CD14-positive monocyte (primary cell): ENCODE data around the gene MIA2. TPM values are rescaled to one million over a fixed set of nuclear protein-coding genes. Genes with fewer than 3 reads are reported as not detected.
"Not testable (repeated sequence)": the region's sequence is repeated elsewhere in the genome, so short reads cannot be mapped to it uniquely, and the experiment has no call there.

Experiments
- DNase-seq, 3 donors: peaks; one replicate each; pipeline ENCODE4 v3.0.0-alpha.2; 2011 to 2022
- H2AFZ ChIP-seq: 2 replicates; pipeline ENCODE4 v1.6.0; 2012; ENCODE audit warnings: mild to moderate bottlenecking, low read depth, low read length, inconsistent platforms; ENCODE audit not compliant: insufficient read depth, poor library complexity, severe bottlenecking
- H3K27ac ChIP-seq, 2 donors: 1 replicate in 1 of 2; 2 replicates in 1 of 2; pipeline ENCODE4 v1.5.1; 2012 to 2013; ENCODE audit warnings: low read length in 2 of 2, control low read depth in 1 of 2, inconsistent platforms in 1 of 2, low read depth in 1 of 2, mild to moderate bottlenecking in 1 of 2
- H3K27me3 ChIP-seq, 2 donors: one replicate each; pipeline versions ENCODE4 v1.6.0 to v1.6.1; 2011 to 2013; ENCODE audit warnings: low read length in 2 of 2; ENCODE audit not compliant: control insufficient read depth in 2 of 2, insufficient read depth in 2 of 2
- H3K36me3 ChIP-seq, 2 donors: replicated peaks in 1 of 2; 1 replicate in 1 of 2; 2 replicates in 1 of 2; pipeline versions ENCODE4 v1.5.1 to v1.6.1; 2012 to 2013; ENCODE audit warnings: low read length in 2 of 2, control low read depth in 1 of 2, inconsistent platforms in 1 of 2, mild to moderate bottlenecking in 1 of 2; ENCODE audit not compliant: insufficient read depth in 2 of 2, control insufficient read depth in 1 of 2
- H3K4me1 ChIP-seq, 2 donors: 1 replicate in 1 of 2; 2 replicates in 1 of 2; pipeline versions ENCODE4 v1.5.1 to v1.6.1; 2012 to 2013; ENCODE audit warnings: low read length in 2 of 2, control low read depth in 1 of 2, inconsistent platforms in 1 of 2, mild to moderate bottlenecking in 1 of 2, moderate library complexity in 1 of 2; ENCODE audit not compliant: insufficient read depth in 2 of 2, control insufficient read depth in 1 of 2
- H3K4me2 ChIP-seq: replicated peaks from 2 replicates; pipeline ENCODE3; 2012; ENCODE audit warnings: low read length, moderate library complexity, mild to moderate bottlenecking; ENCODE audit not compliant: poor library complexity, severe bottlenecking; ENCODE audit errors: extremely low read depth
- H3K4me3 ChIP-seq, 3 experiments: fragments of 200-600 bp in 1 of 3; sonication (generic) in 1 of 3; replicated peaks in 1 of 3; 1 replicate in 2 of 3; 2 replicates in 1 of 3; pipeline ENCODE4 v1.5.1; 2011 to 2013; ENCODE audit warnings: low read length in 3 of 3, mild to moderate bottlenecking in 3 of 3, control low read depth in 2 of 3, low read depth in 2 of 3, inconsistent platforms in 1 of 3, moderate library complexity in 1 of 3
- H3K79me2 ChIP-seq: 2 replicates; pipeline ENCODE4 v1.6.0; 2012; ENCODE audit warnings: mild to moderate bottlenecking, control low read depth, inconsistent platforms, low read length, moderate library complexity; ENCODE audit not compliant: insufficient read depth
- H3K9ac ChIP-seq: 2 replicates; pipeline ENCODE4 v1.6.0; 2017; ENCODE audit warnings: low read length, mild to moderate bottlenecking; ENCODE audit not compliant: insufficient read depth, poor library complexity, severe bottlenecking
- H3K9me3 ChIP-seq, 2 donors: replicated peaks in 1 of 2; 1 replicate in 1 of 2; 2 replicates in 1 of 2; pipeline versions ENCODE4 v1.5.1 to v1.6.1; 2012 to 2013; ENCODE audit warnings: low read length in 2 of 2, control low read depth in 1 of 2; ENCODE audit not compliant: control insufficient read depth in 1 of 2, insufficient read depth in 1 of 2
- H4K20me1 ChIP-seq: 2 replicates; pipeline ENCODE4 v1.6.0; 2012; ENCODE audit warnings: mild to moderate bottlenecking, low read length, control low read depth, moderate library complexity; ENCODE audit not compliant: insufficient read depth
- H3K27ac Mint-ChIP-seq, 7 donors: one replicate each; pipeline ENCODE4 v1.8.0; 2020; ENCODE audit warnings: mild to moderate bottlenecking in 7 of 7, mixed read lengths in 7 of 7, moderate library complexity in 6 of 7, inconsistent platforms in 2 of 7
- H3K27me3 Mint-ChIP-seq, 3 donors: one replicate each; pipeline ENCODE4 v1.8.0; 2021 to 2022; ENCODE audit warnings: low read depth in 3 of 3, mild to moderate bottlenecking in 3 of 3, mixed read lengths in 3 of 3, moderate library complexity in 3 of 3, inconsistent platforms in 1 of 3
- H3K36me3 Mint-ChIP-seq, 2 donors: one replicate each; pipeline ENCODE4 v1.8.0; 2020; ENCODE audit warnings: mixed read lengths in 2 of 2, inconsistent platforms in 1 of 2, mild to moderate bottlenecking in 1 of 2
- H3K4me1 Mint-ChIP-seq: one replicate; pipeline ENCODE4 v1.8.0; 2020; ENCODE audit warnings: mild to moderate bottlenecking, mixed read lengths
- H3K4me3 Mint-ChIP-seq, 2 donors: one replicate each; pipeline ENCODE4 v1.8.0; 2020; ENCODE audit warnings: mild to moderate bottlenecking in 2 of 2, mixed read lengths in 2 of 2, moderate library complexity in 1 of 2
- H3K9me3 Mint-ChIP-seq, 7 donors: one replicate each; pipeline ENCODE4 v1.8.0; 2020 to 2022; ENCODE audit warnings: mixed read lengths in 7 of 7, mild to moderate bottlenecking in 6 of 7, moderate library complexity in 6 of 7, inconsistent platforms in 2 of 7
- CTCF ChIP-seq: fragments of 200-600 bp; IDR thresholded peaks from one replicate; pipeline ENCODE4 v1.8.0; 2022; ENCODE audit warnings: antibody characterized with exemption, mild to moderate bottlenecking
- WGBS: methylation state at CpG from one replicate; pipeline ENCODE4 v1.1.5; 2013; ENCODE audit warnings: missing lambda C conversion rate; ENCODE audit not compliant: insufficient coverage; 5-methylcytosine and 5-hydroxymethylcytosine counted together
- intact Hi-C, 2 donors: fragments of 100-400 bp; cut with micrococcal nuclease; formaldehyde crosslinking; loops; one replicate each; pipeline versions ENCODE4 v1.15.0 to v1.15.1; 2023
- polyA plus RNA-seq, 3 donors: library from polyadenylated mRNA; depleted of rRNA in 1 of 3; unstranded in 2 of 3; stranded (reverse) in 1 of 3; fragments of 300-500 nt in 2 of 3; fragments of >200 nt in 1 of 3; fragmentation: Illumina TruSeq in 2 of 3; gene quantifications; 1 replicate in 2 of 3; 2 replicates in 1 of 3; pipeline ENCODE4 v1.2.3, GENCODE V29; 2012 to 2021

Gene MIA2
- polyA plus RNA-seq, 3 donors: 19.1 to 24.6 (median 20.0) TPM

- Mint-ChIP-seq H3K36me3 (no peaks in the 10 kb centered on the region), H3K4me3 (no peak overlapping the region), H3K9me3 (peaks cover 2 to 21% (median 18%) of the 10 kb centered on the region in 7 donors), H3K27me3 (peaks cover 0 to 5% (median 0%) of the 10 kb centered on the region in 3 donors), H3K4me1 (no peaks in the 10 kb centered on the region), H3K27ac (no peak overlapping the region)
- no peaks in the 10 kb centered on the region for H3K4me1 ChIP-seq
- H2AFZ ChIP-seq: no peak overlapping the region
- WGBS: 100% methylated on average over 5 of the region's 12 CpGs
- no peaks in the 10 kb centered on the region for H3K9me3 ChIP-seq
- H4K20me1 ChIP-seq: no peaks in the 10 kb centered on the region
- H3K27me3 ChIP-seq: no peaks in the 10 kb centered on the region
- H3K79me2 ChIP-seq: no peaks in the 10 kb centered on the region
- DNase-seq: no peak
- no peak overlapping the region for H3K4me2 ChIP-seq
- no peaks in the 10 kb centered on the region for H3K36me3 ChIP-seq
- no peak overlapping the region for H3K27ac ChIP-seq
- no peak overlapping the region for H3K4me3 ChIP-seq
- TF ChIP-seq CTCF: no peak
- intact Hi-C loops: no loop called here
- H3K9ac ChIP-seq: no peak overlapping the region
Measured at GRCh38 chr14:39258782-39259545, 25.2 kb downstream of the MIA2 start.

GRCh38 chr14:39260161-39260560, 26.4 kb downstream of the MIA2 start:
- H3K4me3 Mint-ChIP-seq, DNase-seq, H3K4me1 Mint-ChIP-seq, H3K9me3 ChIP-seq, H3K4me2 ChIP-seq, H3K4me3 ChIP-seq, H4K20me1 ChIP-seq, H3K4me1 ChIP-seq, intact Hi-C loops, H3K27ac ChIP-seq, H3K9ac ChIP-seq, H3K27me3 Mint-ChIP-seq, H3K36me3 Mint-ChIP-seq, H2AFZ ChIP-seq, H3K27me3 ChIP-seq, H3K79me2 ChIP-seq, H3K36me3 ChIP-seq, H3K27ac Mint-ChIP-seq: not testable (repeated sequence)
- no CpG with 5 or more reads among the region's 3 CpGs for WGBS
- peaks cover 2 to 21% (median 18%) of the 10 kb centered on the region in 7 donors for H3K9me3 Mint-ChIP-seq

DNA sequence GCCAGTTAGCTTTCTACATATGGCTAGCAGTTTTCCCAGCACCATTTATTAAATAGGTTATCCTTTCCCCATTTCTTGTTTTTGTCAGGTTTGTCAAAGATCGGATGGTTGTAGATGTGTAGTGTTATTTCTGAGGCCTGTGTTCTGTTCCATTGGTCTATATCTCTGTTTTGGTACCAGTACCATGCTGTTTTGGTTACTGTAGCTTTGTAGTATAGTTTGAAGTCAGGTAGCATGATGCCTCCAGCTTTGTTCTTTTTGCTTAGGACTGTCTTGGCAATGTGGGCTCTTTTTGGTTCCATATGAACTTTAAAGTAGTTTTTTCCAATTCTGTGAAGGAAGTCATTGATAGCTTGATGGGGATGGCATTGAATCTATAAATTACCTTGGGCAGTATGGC, 28.5 kb downstream of the MIA2 start:
- H3K4me1 Mint-ChIP-seq: peaks cover 14% of the 10 kb centered on the region
- H3K4me2 ChIP-seq, H3K4me3 Mint-ChIP-seq, H3K9ac ChIP-seq, H3K27me3 ChIP-seq, H3K36me3 ChIP-seq, H3K4me3 ChIP-seq, H3K36me3 Mint-ChIP-seq, H3K27me3 Mint-ChIP-seq, H4K20me1 ChIP-seq, H3K79me2 ChIP-seq, intact Hi-C loops, H3K9me3 ChIP-seq, DNase-seq, H2AFZ ChIP-seq, H3K27ac ChIP-seq, H3K27ac Mint-ChIP-seq: not testable (repeated sequence)
- H3K4me1 ChIP-seq: peaks cover 14 to 15% of the 10 kb centered on the region in 2 donors
- H3K9me3 Mint-ChIP-seq: peaks cover 2 to 19% (median 16%) of the 10 kb centered on the region in 7 donors
- no CpG with 5 or more reads among the region's 1 CpG for WGBS
